SK-N-SH treated with all-trans-retinoic acid at 6 μM for 48 hours (cell line): ENCODE data around the gene CDPF1.

Experiments used
- ATAC-seq: fragments of 200-7000 bp; cut with Tn5 transposase; 3 replicates; pipeline ENCODE4 v1.9.1; 2020; ENCODE audit warnings: mild to moderate bottlenecking, moderate library complexity
- ARNTL ChIP-seq: fragments of 450-650 bp; formaldehyde crosslinking; IDR thresholded peaks from 2 replicates; pipeline ENCODE4 v1.5.0; 2020; ENCODE audit warnings: low read depth, mild to moderate bottlenecking, moderate library complexity, borderline replicate concordance
- BACH2 ChIP-seq: fragments of 250-450 bp; sonication (Bioruptor Pico); IDR thresholded peaks from 2 replicates; pipeline ENCODE4 v1.9.0; 2021; ENCODE audit warnings: mild to moderate bottlenecking, borderline replicate concordance
- CREB5 ChIP-seq: fragments of 250-450 bp; sonication (Bioruptor Pico); IDR thresholded peaks from 2 replicates; pipeline ENCODE4 v1.5.1; 2020; ENCODE audit warnings: low read depth, mild to moderate bottlenecking, moderate library complexity
- CSDC2 ChIP-seq: fragments of 250-450 bp; sonication (Bioruptor Pico); IDR thresholded peaks from 2 replicates; pipeline ENCODE4 v1.5.0; 2020; ENCODE audit warnings: mild to moderate bottlenecking, moderate library complexity
- CSRNP3 ChIP-seq: fragments of 250-450 bp; sonication (Bioruptor Pico); IDR thresholded peaks from 2 replicates; pipeline ENCODE4 v1.5.1; 2021; ENCODE audit warnings: mild to moderate bottlenecking, moderate library complexity
- ESRRG ChIP-seq: fragments of 250-450 bp; sonication (Bioruptor Pico); IDR thresholded peaks from 2 replicates; pipeline ENCODE4 v1.6.1; 2021; ENCODE audit warnings: mild to moderate bottlenecking
- GLIS3 ChIP-seq: fragments of 250-450 bp; sonication (Bioruptor Pico); IDR thresholded peaks from 2 replicates; pipeline ENCODE4 v1.5.0; 2020; ENCODE audit warnings: mild to moderate bottlenecking, moderate library complexity
- ISL1 ChIP-seq: fragments of 250-450 bp; sonication (Bioruptor Pico); IDR thresholded peaks from 2 replicates; pipeline ENCODE4 v2.1.2; 2022; ENCODE audit warnings: mild to moderate bottlenecking, moderate library complexity
- OSR1 ChIP-seq: fragments of 250-450 bp; sonication (Bioruptor Pico); IDR thresholded peaks from 2 replicates; pipeline ENCODE4 v1.8.0; 2022; ENCODE audit warnings: moderate library complexity, mild to moderate bottlenecking, inconsistent platforms
- PATZ1 ChIP-seq: fragments of 250-450 bp; sonication (Bioruptor Pico); IDR thresholded peaks from 2 replicates; pipeline ENCODE4 v1.8.0; 2020; ENCODE audit warnings: mild to moderate bottlenecking, moderate library complexity, borderline replicate concordance
- POU6F1 ChIP-seq: fragments of 250-450 bp; sonication (Bioruptor Pico); IDR thresholded peaks from 2 replicates; pipeline ENCODE4 v1.8.0; 2021; ENCODE audit warnings: low read depth, mild to moderate bottlenecking, moderate library complexity, borderline replicate concordance
- RARB ChIP-seq: fragments of 250-450 bp; sonication (Bioruptor Pico); IDR thresholded peaks from 2 replicates; pipeline ENCODE4 v1.8.0; 2021; ENCODE audit warnings: mild to moderate bottlenecking, moderate library complexity
- SNAI2 ChIP-seq: fragments of 250-450 bp; sonication (Bioruptor Pico); IDR thresholded peaks from 2 replicates; pipeline ENCODE4 v1.5.0; 2020; ENCODE audit warnings: mild to moderate bottlenecking, moderate library complexity
- TCF4 ChIP-seq: fragments of 250-450 bp; sonication (Bioruptor Pico); IDR thresholded peaks from 2 replicates; pipeline ENCODE4 v1.8.0; 2021; ENCODE audit warnings: mild to moderate bottlenecking, moderate library complexity, borderline replicate concordance
- TOX ChIP-seq: fragments of 250-450 bp; sonication (Bioruptor Pico); IDR thresholded peaks from 2 replicates; pipeline ENCODE4 v1.8.0; 2021; ENCODE audit warnings: mild to moderate bottlenecking, moderate library complexity, borderline replicate concordance
- TSHZ2 ChIP-seq: fragments of 250-450 bp; sonication (Bioruptor Pico); IDR thresholded peaks from 2 replicates; pipeline ENCODE4 v1.5.0; 2020; ENCODE audit warnings: mild to moderate bottlenecking, moderate library complexity
- ZC3H10 ChIP-seq: fragments of 250-450 bp; sonication (Bioruptor Pico); IDR thresholded peaks from 2 replicates; pipeline ENCODE4 v1.5.1; 2021; ENCODE audit warnings: mild to moderate bottlenecking, moderate library complexity
- ZFP3 ChIP-seq: fragments of 250-450 bp; sonication (Bioruptor Pico); IDR thresholded peaks from 2 replicates; pipeline ENCODE4 v1.5.0; 2020; ENCODE audit warnings: mild to moderate bottlenecking, moderate library complexity
- ZFP30 ChIP-seq: fragments of 450-650 bp; formaldehyde crosslinking; IDR thresholded peaks from 2 replicates; pipeline ENCODE4 v1.5.0; 2022; ENCODE audit warnings: mild to moderate bottlenecking, moderate library complexity
- ZNF565 ChIP-seq: fragments of 450-650 bp; formaldehyde crosslinking; conservative IDR thresholded peaks from 2 replicates; pipeline ENCODE4 v1.5.0; 2020; ENCODE audit warnings: low read depth, mild to moderate bottlenecking, moderate library complexity
- ZNF70 ChIP-seq: fragments of 450-650 bp; formaldehyde crosslinking; IDR thresholded peaks from 2 replicates; pipeline ENCODE4 v1.5.0; 2020; ENCODE audit warnings: mild to moderate bottlenecking, moderate library complexity

CDPF1 gene

GRCh38 chr22:46286941-46287872, 37.1 kb upstream of the CDPF1 start (continued):
- TF ChIP-seq TSHZ2 (CRISPR knock-in tag) (no peak), GLIS3 (no peak), ZC3H10 (no peak)

GRCh38 chr22:46286006-46286405, 35.9 kb upstream of the CDPF1 start:
- TF ChIP-seq SNAI2 = no peak
- no peak for TF ChIP-seq OSR1 (CRISPR knock-in tag)
- no peak for TF ChIP-seq TCF4
- TF ChIP-seq PATZ1 (CRISPR knock-in tag) = no peak
- TF ChIP-seq TOX (CRISPR knock-in tag) = no peak
- TF ChIP-seq CREB5 (CRISPR knock-in tag) = no peak
- no peak for TF ChIP-seq ESRRG (CRISPR knock-in tag)
- TF ChIP-seq ARNTL (CRISPR knock-in tag) = no peak
- no peak for TF ChIP-seq ZFP30

GRCh38 chr22:46281866-46282678, 32.0 kb upstream of the CDPF1 start:
- no peak for ATAC-seq
- TF ChIP-seq ZNF70 (no peak), ZFP3 (CRISPR knock-in tag) (no peak), RARB (CRISPR knock-in tag) (no peak), PATZ1 (CRISPR knock-in tag) (no peak), BACH2 (CRISPR knock-in tag) (no peak), ZNF565 (CRISPR knock-in tag) (no peak), CSRNP3 (no peak), ZC3H10 (no peak), TOX (CRISPR knock-in tag) (no peak), GLIS3 (no peak), ESRRG (CRISPR knock-in tag) (no peak), CSDC2 (CRISPR knock-in tag) (no peak), POU6F1 (CRISPR knock-in tag) (no peak), ZFP30 (no peak), OSR1 (CRISPR knock-in tag) (no peak), ISL1 (CRISPR knock-in tag) (no peak), CREB5 (CRISPR knock-in tag) (no peak), ARNTL (CRISPR knock-in tag) (no peak)

More at GRCh38 chr22:46286006-46286405, 35.9 kb upstream of the CDPF1 start:
- no peak for ATAC-seq
